Measurements from ENCODE around the gene PRICKLE2.

- no peak for TF ChIP-seq GLIS3 (CRISPR knock-in tag; IDR thresholded peaks at IDR 0.05)
- TF ChIP-seq OSR1 (CRISPR knock-in tag; IDR thresholded peaks at IDR 0.05): no peak
Observed at GRCh38 chr3:64160000-64160695, 65.1 kb downstream of the PRICKLE2 start.

Data from SK-N-SH treated with all-trans-retinoic acid at 6 μM for 48 hours (cell line).